HUES64 (cell line): Measurements from ENCODE around the gene TFB2M.

ENCODE experiments used
- H3K27ac ChIP-seq: 2 replicates; pipeline ENCODE4 v1.7.0; 2013; ENCODE audit warnings: low read depth, low read length, inconsistent platforms
- H3K27me3 ChIP-seq: 2 replicates; pipeline ENCODE4 v1.6.1; 2013; ENCODE audit warnings: mild to moderate bottlenecking, low read length; ENCODE audit not compliant: insufficient read depth
- H3K36me3 ChIP-seq: 2 replicates; pipeline ENCODE4 v1.6.1; 2013; ENCODE audit warnings: mild to moderate bottlenecking, low read length; ENCODE audit not compliant: insufficient read depth
- H3K4me1 ChIP-seq: 2 replicates; pipeline ENCODE4 v1.6.1; 2013; ENCODE audit warnings: mild to moderate bottlenecking, low read length, moderate library complexity; ENCODE audit not compliant: insufficient read depth
- H3K4me3 ChIP-seq: 2 replicates; pipeline ENCODE4 v1.5.1; 2013; ENCODE audit warnings: mild to moderate bottlenecking, low read length, moderate library complexity
- H3K9ac ChIP-seq: 2 replicates; pipeline ENCODE4 v1.6.1; 2013; ENCODE audit warnings: mild to moderate bottlenecking, low read depth, low read length
- H3K9me3 ChIP-seq: 2 replicates; pipeline ENCODE4 v1.6.1; 2013; ENCODE audit warnings: low read depth, low read length; ENCODE audit not compliant: insufficient read depth
- WGBS: fragments of 150-250, 120-280 bp; methylation state at CpG from one replicate; pipeline ENCODE4 v1.1.7; 2013; ENCODE audit warnings: missing lambda C conversion rate; 5-methylcytosine and 5-hydroxymethylcytosine counted together

TFB2M gene

GRCh38 chr1:246550402-246550801 is 15.7 kb downstream of the TFB2M start:
- H3K4me3 ChIP-seq: no peak overlapping the region
- peaks cover 85% of the 10 kb centered on the region for H3K36me3 ChIP-seq
- H3K27ac ChIP-seq: no peak overlapping the region
- no peaks in the 10 kb centered on the region for H3K4me1 ChIP-seq
- H3K9ac ChIP-seq: no peak overlapping the region
- H3K27me3 ChIP-seq: no peaks in the 10 kb centered on the region
- H3K9me3 ChIP-seq: no peaks in the 10 kb centered on the region
- WGBS: 80% methylated on average over 11 of the region's 11 CpGs

- Histone ChIP-seq H3K36me3 (peaks cover 79% of the 10 kb centered on the region), H3K9ac (no peak overlapping the region), H3K9me3 (no peaks in the 10 kb centered on the region), H3K4me3 (no peak overlapping the region), H3K4me1 (no peaks in the 10 kb centered on the region), H3K27ac (no peak overlapping the region), H3K27me3 (no peaks in the 10 kb centered on the region)
- WGBS: 93% methylated on average over 4 of the region's 4 CpGs
These were observed 16.4 kb downstream of the TFB2M start for GRCh38 chr1:246549665-246550064.

GRCh38 chr1:246544001-246544400 is 22.1 kb downstream of the TFB2M start:
- Histone ChIP-seq H3K27ac (no peak overlapping the region), H3K9ac (no peak overlapping the region), H3K27me3 (no peaks in the 10 kb centered on the region), H3K9me3 (no peaks in the 10 kb centered on the region), H3K36me3 (peaks cover 78% of the 10 kb centered on the region), H3K4me1 (no peaks in the 10 kb centered on the region), H3K4me3 (no peak overlapping the region)
- WGBS: no CpG with 5 or more reads among the region's 1 CpG

GRCh38 chr1:246540738-246541491 is 25.1 kb downstream of the TFB2M start:
- Histone ChIP-seq H3K4me3 (no peak overlapping the region), H3K9ac (no peak overlapping the region), H3K36me3 (peaks cover 57% of the 10 kb centered on the region), H3K27me3 (no peaks in the 10 kb centered on the region), H3K9me3 (no peaks in the 10 kb centered on the region), H3K4me1 (no peaks in the 10 kb centered on the region; the same call in 1 of the 2 replicates), H3K27ac (no peak overlapping the region)
- 82% methylated on average over 5 of the region's 7 CpGs for WGBS

GRCh38 chr1:246537887-246538286 is 28.2 kb downstream of the TFB2M start:
- WGBS: 93% methylated on average over 3 of the region's 3 CpGs

GRCh38 chr1:246537441-246537840 is 28.6 kb downstream of the TFB2M start:
- Histone ChIP-seq H3K4me3 (no peak overlapping the region), H3K27ac (no peak overlapping the region), H3K36me3 (peaks cover 29% of the 10 kb centered on the region), H3K27me3 (no peaks in the 10 kb centered on the region), H3K4me1 (no peaks in the 10 kb centered on the region; the same call in 1 of the 2 replicates), H3K9me3 (no peaks in the 10 kb centered on the region), H3K9ac (no peak overlapping the region)
- 74% methylated on average over 7 of the region's 7 CpGs for WGBS

More at GRCh38 chr1:246537887-246538286, 28.2 kb downstream of the TFB2M start:
- Histone ChIP-seq H3K27me3 (no peaks in the 10 kb centered on the region), H3K9me3 (no peaks in the 10 kb centered on the region), H3K4me1 (no peaks in the 10 kb centered on the region; the same call in 1 of the 2 replicates), H3K9ac (no peak overlapping the region), H3K27ac (no peak overlapping the region), H3K4me3 (no peak overlapping the region), H3K36me3 (peaks cover 33% of the 10 kb centered on the region)

- Histone ChIP-seq H3K36me3 (peaks cover 5% of the 10 kb centered on the region), H3K4me1 (no peaks in the 10 kb centered on the region; the same call in 1 of the 2 replicates), H3K9ac (no peak overlapping the region), H3K27me3 (no peaks in the 10 kb centered on the region), H3K4me3 (no peak overlapping the region), H3K27ac (no peak overlapping the region), H3K9me3 (peaks cover 13% of the 10 kb centered on the region)
- WGBS: 95% methylated on average over 1 of the region's 1 CpG
These were observed 31.9 kb downstream of the TFB2M start for GRCh38 chr1:246534114-246534513.

- WGBS: 93% methylated on average over 2 of the region's 2 CpGs
- H3K9ac ChIP-seq: no peak overlapping the region
- no peaks in the 10 kb centered on the region; the same call in 1 of the 2 replicates for H3K4me1 ChIP-seq
- no peaks in the 10 kb centered on the region for H3K36me3 ChIP-seq
- peaks cover 13% of the 10 kb centered on the region for H3K9me3 ChIP-seq
- no peak overlapping the region for H3K4me3 ChIP-seq
- H3K27me3 ChIP-seq: no peaks in the 10 kb centered on the region
- no peak overlapping the region for H3K27ac ChIP-seq
These were observed 32.6 kb downstream of the TFB2M start for GRCh38 chr1:246533371-246533905.

- Histone ChIP-seq H3K27me3 (no peaks in the 10 kb centered on the region), H3K4me1 (no peaks in the 10 kb centered on the region), H3K9me3 (peaks cover 13% of the 10 kb centered on the region), H3K9ac (no peak overlapping the region), H3K4me3 (no peak overlapping the region), H3K36me3 (no peaks in the 10 kb centered on the region), H3K27ac (no peak overlapping the region)
- no CpG with 5 or more reads among the region's 1 CpG for WGBS
These were observed 33.5 kb downstream of the TFB2M start for GRCh38 chr1:246532519-246532918.

- no peaks in the 10 kb centered on the region for H3K36me3 ChIP-seq
- no peaks in the 10 kb centered on the region for H3K4me1 ChIP-seq
- WGBS: 49% methylated on average over 2 of the region's 2 CpGs
- H3K9ac ChIP-seq: no peak overlapping the region
- H3K4me3 ChIP-seq: no peak overlapping the region
- H3K27ac ChIP-seq: no peak overlapping the region
- peaks cover 13% of the 10 kb centered on the region for H3K9me3 ChIP-seq
- no peaks in the 10 kb centered on the region for H3K27me3 ChIP-seq
These were observed 35.6 kb downstream of the TFB2M start for GRCh38 chr1:246530482-246530881.

GRCh38 chr1:246528933-246529731 is 36.9 kb downstream of the TFB2M start:
- Histone ChIP-seq H3K36me3 (no peaks in the 10 kb centered on the region), H3K27me3 (no peaks in the 10 kb centered on the region), H3K4me3 (no peak overlapping the region), H3K9ac (no peak overlapping the region), H3K9me3 (peaks cover 13% of the 10 kb centered on the region), H3K4me1 (no peaks in the 10 kb centered on the region), H3K27ac (no peak overlapping the region)
- WGBS: 74% methylated on average over 8 of the region's 8 CpGs
